Putamen (tissue), 1 donor: ENCODE results near the gene CRYGS.

Experiments
- DNase-seq: peaks from one replicate; pipeline ENCODE4 v3.0.0-alpha.2; 2016; ENCODE audit warnings: low spot score

Gene CRYGS

GRCh38 chr3:186493525-186494255 is 50.5 kb downstream of the CRYGS start:
- no peak for DNase-seq

- DNase-seq: no peak
These were observed 51.7 kb downstream of the CRYGS start for GRCh38 chr3:186492385-186492984.

GRCh38 chr3:186489507-186489906 is 54.7 kb downstream of the CRYGS start:
- no peak for DNase-seq
